GM12878 (cell line): ENCODE results near the gene PID1. TPM values are rescaled to one million over a fixed set of nuclear protein-coding genes. Genes with fewer than 3 reads are reported as not detected.

Experiments used
- ATAC-seq: fragments of 200-7000 bp; cut with Tn5 transposase; 3 replicates; pipeline ENCODE4 v1.9.1; 2020; ENCODE audit warnings: mild to moderate bottlenecking, moderate library complexity
- BruUV-seq: library from RNA; stranded (reverse); fragments of 400-500 nt; replicated peaks from 2 replicates; lab custom pipeline; 2021; lab: Mats Ljungman, UMichigan
- CTCF ChIA-PET: fragments of 300-600 bp; sonication (Branson Sonifier 250); formaldehyde crosslinking; extraction: SDS; loops from one replicate; lab custom pipeline; 2021; ENCODE audit warnings: inconsistent platforms; lab: Yijun Ruan, JAX
- POLR2A ChIA-PET: fragments of 350-600 bp; formaldehyde crosslinking; extraction: SDS; loops from one replicate; lab custom pipeline; 2021; ENCODE audit warnings: inconsistent platforms; lab: Charles Lee
- RAD21 ChIA-PET: fragments of 300-600 bp; sonication (Branson Sonifier 250); formaldehyde crosslinking; loops from one replicate; lab custom pipeline; 2023; ENCODE audit warnings: antibody characterized with exemption; ENCODE audit not compliant: unreplicated experiment; lab: Charles Lee
- SMC1A ChIA-PET: fragments of 300-600 bp; sonication (Branson Sonifier 250); formaldehyde crosslinking; loops from one replicate; lab custom pipeline; 2023; ENCODE audit not compliant: unreplicated experiment, uncharacterized antibody; lab: Charles Lee
- DNase-seq: peaks from one replicate; pipeline ENCODE4 v3.0.0-alpha.2; 2011; ENCODE audit warnings: low read depth, low spot score
- FAIRE-seq: peaks from 3 replicates; lab custom pipeline; 2011; peaks lifted over from hg19 to GRCh38; lab: Jason Lieb, UNC
- H2AFZ ChIP-seq: 2 replicates; pipeline ENCODE4 v1.6.0; 2011; ENCODE audit warnings: low read depth, low read length, control low read depth; ENCODE audit not compliant: control insufficient read depth
- H3K27ac ChIP-seq: 2 replicates; pipeline ENCODE4 v1.5.1; 2011; ENCODE audit warnings: control low read depth; ENCODE audit not compliant: control insufficient read depth, insufficient read depth
- H3K27me3 ChIP-seq, 2 experiments: replicated peaks in 1 of 2; 2 replicates each; pipeline versions ENCODE4 v1.6.0 to v1.6.1; 2011; ENCODE audit warnings: low read length in 1 of 2; ENCODE audit not compliant: control insufficient read depth in 2 of 2, insufficient read depth in 2 of 2
- H3K36me3 ChIP-seq, 2 experiments: 2 replicates each; pipeline ENCODE4 v1.5.1; 2011; ENCODE audit warnings: low read length in 1 of 2; ENCODE audit not compliant: control insufficient read depth in 2 of 2, insufficient read depth in 2 of 2
- H3K4me1 ChIP-seq: 2 replicates; pipeline ENCODE4 v1.6.1; 2011; ENCODE audit warnings: mild to moderate bottlenecking, low read length, moderate library complexity, mixed read lengths; ENCODE audit not compliant: control insufficient read depth, insufficient read depth
- H3K4me2 ChIP-seq: 2 replicates; pipeline ENCODE4 v1.6.0; 2011; ENCODE audit warnings: control low read depth; ENCODE audit not compliant: control insufficient read depth, insufficient read depth
- H3K4me3 ChIP-seq: fragments of 200-600 bp; sonication (generic); 2 replicates; pipeline ENCODE4 v1.5.1; 2016
- H3K79me2 ChIP-seq: 2 replicates; pipeline ENCODE4 v1.6.0; 2011; ENCODE audit warnings: low read length; ENCODE audit not compliant: control insufficient read depth, insufficient read depth
- H3K9ac ChIP-seq: 2 replicates; pipeline ENCODE4 v1.8.0; 2011; ENCODE audit warnings: low read length, control low read depth, mixed read lengths; ENCODE audit not compliant: control insufficient read depth, insufficient read depth
- H3K9me3 ChIP-seq: replicated peaks from 3 replicates; pipeline ENCODE4 v1.5.1; 2011; ENCODE audit warnings: mild to moderate bottlenecking, low read length; ENCODE audit not compliant: control insufficient read depth, insufficient read depth
- H4K20me1 ChIP-seq: 2 replicates; pipeline ENCODE4 v1.6.0; 2011; ENCODE audit not compliant: control insufficient read depth, insufficient read depth
- CREM ChIP-seq: IDR thresholded peaks from 2 replicates; pipeline ENCODE4 v1.6.1; 2014; ENCODE audit warnings: antibody characterized with exemption, low read depth
- EP300 ChIP-seq, 2 experiments: fragments of 150-350 bp in 1 of 2; IDR thresholded peaks; 2 replicates each; pipeline ENCODE4 v1.6.1; 2011 to 2012; ENCODE audit warnings: low read depth in 2 of 2, low read length in 2 of 2, borderline replicate concordance in 1 of 2, improper control_type of control experiment in 1 of 2, inconsistent platforms in 1 of 2; ENCODE audit not compliant: control insufficient read depth in 1 of 2
- IRF4 ChIP-seq: IDR thresholded peaks from 2 replicates; pipeline ENCODE4 v1.6.1; 2011; ENCODE audit warnings: low read depth, low read length
- MTA2 ChIP-seq: fragments of 450-650 bp; IDR thresholded peaks from 2 replicates; pipeline ENCODE4 v1.6.1; 2016; ENCODE audit warnings: low read depth, mild to moderate bottlenecking, moderate library complexity
- MTA3 ChIP-seq: IDR thresholded peaks from 2 replicates; pipeline ENCODE4 v1.6.1; 2012; ENCODE audit warnings: low read length, inconsistent platforms, borderline replicate concordance
- POLR2A ChIP-seq: IDR thresholded peaks from 2 replicates; pipeline ENCODE4 v1.6.1; 2011; ENCODE audit warnings: low read depth, mild to moderate bottlenecking, low read length
- SIX5 ChIP-seq: IDR thresholded peaks from 2 replicates; pipeline ENCODE4 v1.6.1; 2011; ENCODE audit warnings: mild to moderate bottlenecking, low read depth, low read length, moderate library complexity; ENCODE audit not compliant: severe bottlenecking
- SMAD1 ChIP-seq: fragments of 450-650 bp; IDR thresholded peaks from 2 replicates; pipeline ENCODE4 v1.6.1; 2018; ENCODE audit warnings: mild to moderate bottlenecking, low read depth; ENCODE audit not compliant: partially characterized antibody
- SMARCA5 ChIP-seq: fragments of 450-650 bp; IDR thresholded peaks from 2 replicates; pipeline ENCODE4 v1.6.1; 2017; ENCODE audit warnings: mild to moderate bottlenecking
- ZNF207 ChIP-seq: fragments of 450-650 bp; IDR thresholded peaks from 2 replicates; pipeline ENCODE4 v1.6.1; 2014; ENCODE audit warnings: antibody characterized with exemption, mild to moderate bottlenecking, borderline replicate concordance
- ZNF622 ChIP-seq: fragments of 450-650 bp; IDR thresholded peaks from 2 replicates; pipeline ENCODE4 v1.6.1; 2017; ENCODE audit warnings: mild to moderate bottlenecking, inconsistent platforms
- WGBS: methylation state at CpG from one replicate; pipeline ENCODE4 v1.1.6; 2016; ENCODE audit warnings: low lambda C conversion rate; ENCODE audit not compliant: insufficient replicate concordance, insufficient coverage; ENCODE audit errors: missing lambda C conversion rate; 5-methylcytosine and 5-hydroxymethylcytosine counted together
- in situ Hi-C: fragments of 300-500 bp; cut with MboI; formaldehyde crosslinking; loops from 9 replicates; pipeline ENCODE4 v1.14.3; 2018; ENCODE audit warnings: mixed read lengths
- intact Hi-C: fragments of 100-400 bp; cut with micrococcal nuclease; formaldehyde crosslinking; loops from one replicate; pipeline ENCODE4 v1.14.2; 2022; ENCODE audit not compliant: unreplicated experiment
- polyA plus RNA-seq, 11 experiments: library from polyadenylated mRNA; depleted of rRNA in 4 of 11; unstranded in 6 of 11; stranded (reverse) in 5 of 11; fragments of >200 nt; fragmentation: Nextera tagmentation in 4 of 11; fragmentation: Illumina TruSeq in 1 of 11; extraction: Ambion mirVana in 4 of 11; extraction: Trizol in 1 of 11; gene quantifications; 1 replicate in 1 of 11; 2 replicates in 10 of 11; pipeline versions ENCODE4 v1.2.1 to v1.2.3, GENCODE V29; 2011 to 2016; ENCODE audit warnings: inconsistent platforms in 2 of 11, missing spikeins in 2 of 11, low read depth in 1 of 11
- total RNA-seq, 4 experiments: library from RNA; depleted of rRNA in 3 of 4; stranded (reverse); fragments of >200 nt in 3 of 4; fragmentation: Illumina TruSeq in 1 of 4; extraction: Trizol in 1 of 4; gene quantifications; 2 replicates each; pipeline versions ENCODE4 v1.2.1 to v1.2.3, GENCODE V29; 2013 to 2021

The PID1 gene
- total and polyA plus RNA-seq, 10 of the 15 experiments (the other 5 are each of a cell fraction or from before 2014, with no cell fraction given): not detected

- no peaks in the 10 kb centered on the region for H3K4me1 ChIP-seq
- WGBS: 43% methylated on average over 4 of the region's 4 CpGs
- in situ Hi-C loops: no loop called here
- intact Hi-C loops: no loop called here
- TF ChIP-seq MTA2 (no peak), CREM (no peak), ZNF207 (no peak), SMAD1 (no peak), SIX5 (no peak), MTA3 (no peak), ZNF622 (no peak), IRF4 (no peak), SMARCA5 (no peak), EP300 (IDR thresholded peaks at IDR 0.05; ENCODE audit: borderline replicate concordance in 1 of 2, control insufficient read depth in 1 of 2, low read depth in 2 of 2, low read length in 2 of 2) (no peak), POLR2A (no peak)
- TF ChIP-seq, all 136 proteins: peak for 0
- CTCF ChIA-PET: interaction anchor here (0.6 kb wide), 1 partner anchor 346 kb away, joined by 3 read pairs; no protein-coding TSS in a partner anchor
- POLR2A ChIA-PET: interaction anchor here (0.7 kb wide), 2 partner anchors 67 to 1569 kb away, joined by 4 to 6 read pairs; no protein-coding TSS in a partner anchor
- DNase-seq (no peak), ATAC-seq (no peak), FAIRE-seq (no peak)
- H3K27me3 ChIP-seq: no peaks in the 10 kb centered on the region
- H3K4me3 ChIP-seq: no peak overlapping the region
- no TSS peak for BruUV-seq
- RAD21 ChIA-PET: no interaction called here
- no peaks in the 10 kb centered on the region for H4K20me1 ChIP-seq
- H3K36me3 ChIP-seq: no peaks in the 10 kb centered on the region
- H3K9me3 ChIP-seq: no peaks in the 10 kb centered on the region
- no peak overlapping the region for H3K4me2 ChIP-seq
- no peak overlapping the region for H3K9ac ChIP-seq
- no peak overlapping the region for H2AFZ ChIP-seq
- no peaks in the 10 kb centered on the region for H3K79me2 ChIP-seq
- SMC1A ChIA-PET: interaction anchor here (0.6 to 1.0 kb wide), 2 partner anchors 27 to 52 kb away, joined by 4 read pairs; no protein-coding TSS in a partner anchor
- no peak overlapping the region for H3K27ac ChIP-seq
These were observed 213.0 kb downstream of the PID1 start for GRCh38 chr2:229057976-229058553.
